ENCODE data around the gene RAB11FIP2. TPM values are rescaled to one million over a fixed set of nuclear protein-coding genes. Genes with fewer than 3 reads are reported as not detected.

Gene RAB11FIP2
- total RNA-seq, 2 donors from 2014 or later = 17.1 to 22.1 TPM

GRCh38 chr10:117980755-117981702 is 65.7 kb downstream of the RAB11FIP2 start:
- TF ChIP-seq CTCF (IDR thresholded peaks at IDR 0.05) (no peak), POLR2A (IDR thresholded peaks at IDR 0.05) (no peak)
- WGBS, 2 donors = 62 to 82% methylated on average over 4 of the region's 4 CpGs
- Histone ChIP-seq H3K4me1 (no peaks in the 10 kb centered on the region), H3K36me3 (replicated peaks in 1 of 2; ENCODE audit: insufficient read depth in 1 of 2, low read depth in 2 of 2) (no peaks in the 10 kb centered on the region), H3K27me3 (no peaks in the 10 kb centered on the region), H3K9me3 (no peaks in the 10 kb centered on the region), H3K4me3 (no peak overlapping the region), H3K27ac (no peak overlapping the region)
- ATAC-seq = no peak
- intact Hi-C loops (cut with DNase I) = no loop called here
- no peak for DNase-seq

- Histone ChIP-seq H3K4me1 (no peaks in the 10 kb centered on the region), H3K27ac (no peak overlapping the region), H3K9me3 (no peaks in the 10 kb centered on the region), H3K36me3 (replicated peaks in 1 of 2; ENCODE audit: insufficient read depth in 1 of 2, low read depth in 2 of 2) (no peaks in the 10 kb centered on the region), H3K4me3 (no peak overlapping the region), H3K27me3 (no peaks in the 10 kb centered on the region)
- DNase-seq (no peak), ATAC-seq (no peak)
- no peak for TF ChIP-seq CTCF (IDR thresholded peaks at IDR 0.05)
- no peak for TF ChIP-seq POLR2A (IDR thresholded peaks at IDR 0.05)
- 68 to 83% methylated on average over 2 of the region's 2 CpGs for WGBS, 2 donors
- intact Hi-C loops (cut with DNase I) = no loop called here
Observed at GRCh38 chr10:117980216-117980615, 66.5 kb downstream of the RAB11FIP2 start.

GRCh38 chr10:117972168-117972837 is 74.4 kb downstream of the RAB11FIP2 start:
- intact Hi-C loops (cut with DNase I) = no loop called here
- no peak overlapping the region for H3K4me3 ChIP-seq
- 72 to 76% methylated on average over 5 of the region's 5 CpGs for WGBS, 2 donors
- TF ChIP-seq POLR2A (IDR thresholded peaks at IDR 0.05) (no peak), CTCF (IDR thresholded peaks at IDR 0.05) (no peak)
- DNase-seq (peak in 1 of 4 donors; percentile 3), ATAC-seq (no peak)
- H3K36me3 ChIP-seq (replicated peaks in 1 of 2; ENCODE audit: insufficient read depth in 1 of 2, low read depth in 2 of 2) = no peaks in the 10 kb centered on the region
- no peaks in the 10 kb centered on the region for H3K9me3 ChIP-seq
- H3K27me3 ChIP-seq = no peaks in the 10 kb centered on the region
- H3K4me1 ChIP-seq = no peaks in the 10 kb centered on the region
- H3K27ac ChIP-seq = no peak overlapping the region

- 84 to 93% methylated on average over 2 of the region's 2 CpGs for WGBS, 2 donors
Observed at GRCh38 chr10:117970962-117971361, 75.8 kb downstream of the RAB11FIP2 start.

More at GRCh38 chr10:117970962-117971361, 75.8 kb downstream of the RAB11FIP2 start:
- H3K4me1 ChIP-seq = no peaks in the 10 kb centered on the region
- H3K27ac ChIP-seq = no peak overlapping the region
- ATAC-seq (no peak), DNase-seq (no peak)
- H3K4me3 ChIP-seq = no peak overlapping the region
- H3K36me3 ChIP-seq (replicated peaks in 1 of 2; ENCODE audit: insufficient read depth in 1 of 2, low read depth in 2 of 2) = no peaks in the 10 kb centered on the region
- H3K9me3 ChIP-seq = no peaks in the 10 kb centered on the region
- intact Hi-C loops (cut with DNase I) = no loop called here
- TF ChIP-seq CTCF (IDR thresholded peaks at IDR 0.05) = no peak
- no peak for TF ChIP-seq POLR2A (IDR thresholded peaks at IDR 0.05)
- H3K27me3 ChIP-seq = no peaks in the 10 kb centered on the region

Measured in body of pancreas (tissue), 4 donors.